Left ventricle myocardium inferior (tissue), 1 donor: ENCODE measurements around the gene PUM1. TPM values are rescaled to one million over a fixed set of nuclear protein-coding genes. Genes with fewer than 3 reads are reported as not detected.

Experiments used
- DNase-seq: peaks from one replicate; pipeline ENCODE4 v3.0.0-alpha.2; 2020
- H3K27ac ChIP-seq: fragments of 200-600 bp; replicated peaks from 2 replicates; pipeline ENCODE4 v1.8.0; 2021
- H3K27me3 ChIP-seq: fragments of 200-600 bp; 2 replicates; pipeline ENCODE4 v1.8.0; 2021; ENCODE audit warnings: low read depth
- H3K36me3 ChIP-seq: fragments of 200-600 bp; 2 replicates; pipeline ENCODE4 v1.8.0; 2021
- H3K4me1 ChIP-seq: fragments of 200-600 bp; 2 replicates; pipeline ENCODE4 v1.8.0; 2021
- H3K4me3 ChIP-seq: fragments of 200-600 bp; 2 replicates; pipeline ENCODE4 v1.8.0; 2021; ENCODE audit warnings: mild to moderate bottlenecking, moderate library complexity
- H3K9me3 ChIP-seq: fragments of 200-600 bp; replicated peaks from 2 replicates; pipeline ENCODE4 v1.8.0; 2021
- CTCF ChIP-seq: fragments of 200-600 bp; IDR thresholded peaks from 2 replicates; pipeline ENCODE4 v1.8.0; 2021; ENCODE audit warnings: antibody characterized with exemption, mild to moderate bottlenecking, borderline replicate concordance
- intact Hi-C: fragments of 100-400 bp; cut with micrococcal nuclease; formaldehyde crosslinking; loops from one replicate; pipeline ENCODE4 v1.11.0; 2022
- long read RNA-seq: library from polyadenylated mRNA; unstranded; transcript quantifications from one replicate; pipeline ENCODE4 v2.0.0, GENCODE V29; 2021
- total RNA-seq: library from RNA; stranded (reverse); fragmentation: NEBNext Ultra II Directional; extraction: Animal tissue kit (Norgen Biotek cat#: 25700); gene quantifications from one replicate; pipeline ENCODE4 v1.2.1, GENCODE V29; 2021
- donor health status: DM: no; HTN: yes; CAD: no; lungs with severe emphysema.

Gene PUM1
- total RNA-seq: 80.1 TPM
- long read RNA-seq, full-length matches to known transcripts: 26 of 94 reads
- long read RNA-seq, partial matches to known transcripts: 24 of 94 reads
- long read RNA-seq, other reads (novel, unspliced or antisense): 44 of 94 reads

GRCh38 chr1:31065310-31066217 lies at the start of gene PUM1:
Gene PUM1 (minus strand): TSS chr1:31065717. CDS start chr1:31059566, 6,151 bp downstream.
- Histone ChIP-seq H3K4me3 (peak within 1 kb of the TSS; percentile 93), H3K4me1 (peaks cover 51% of the 10 kb centered on the region), H3K36me3 (no peaks in the 10 kb centered on the region), H3K27ac (peak within 1 kb of the TSS; percentile 95), H3K9me3 (no peaks in the 10 kb centered on the region), H3K27me3 (no peaks in the 10 kb centered on the region)
- TF ChIP-seq CTCF: peak; percentile 32
- DNase-seq: peak; percentile 96
- intact Hi-C loops: no loop called here

- no peaks in the 10 kb centered on the region for H3K9me3 ChIP-seq
- no peak for DNase-seq
Observed at GRCh38 chr1:31112266-31112935, 46.9 kb upstream of the PUM1 start.

DNA sequence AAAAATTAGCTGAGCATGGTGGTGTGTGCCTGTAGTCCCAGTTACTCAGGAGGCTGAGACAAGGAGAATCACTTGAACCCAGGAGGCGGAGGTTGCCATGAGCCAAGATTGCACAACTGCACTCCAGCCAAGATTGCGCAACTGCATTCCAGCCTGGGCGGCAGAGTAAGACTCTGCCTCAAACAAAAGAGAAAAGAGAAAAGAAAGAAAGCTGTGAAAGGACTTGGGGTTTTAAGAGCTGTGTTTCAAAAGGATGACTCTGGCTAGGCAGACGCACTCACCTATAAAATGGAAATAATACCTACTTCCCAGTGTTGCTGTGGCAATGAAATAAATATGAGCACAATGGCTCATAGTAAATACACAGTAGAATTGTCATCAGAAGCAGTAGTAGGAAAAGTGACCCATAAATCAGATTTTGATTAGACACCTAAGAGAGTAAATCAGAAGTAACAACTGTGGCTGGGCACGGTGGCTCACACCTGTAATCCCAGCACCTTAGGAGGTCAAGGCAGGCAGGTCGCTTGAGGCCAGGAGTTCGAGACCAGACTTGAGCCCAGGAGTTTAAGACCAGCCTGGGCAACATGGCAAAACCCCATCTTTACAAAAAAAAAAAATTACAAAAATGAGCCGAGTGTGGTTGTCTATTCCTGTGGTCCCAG lies 45.9 kb upstream of the PUM1 start:
- Histone ChIP-seq H3K9me3 (no peaks in the 10 kb centered on the region), H3K36me3 (no peaks in the 10 kb centered on the region), H3K27ac (no peak overlapping the region), H3K4me1 (peaks cover 4% of the 10 kb centered on the region), H3K27me3 (peaks cover 13% of the 10 kb centered on the region), H3K4me3 (no peak overlapping the region)
- no peak for TF ChIP-seq CTCF
- intact Hi-C loops: no loop called here
- DNase-seq: peak; percentile 49

More at GRCh38 chr1:31112266-31112935, 46.9 kb upstream of the PUM1 start:
- no peak overlapping the region for H3K4me3 ChIP-seq
- intact Hi-C loops: no loop called here
- no peak for TF ChIP-seq CTCF
- no peaks in the 10 kb centered on the region for H3K36me3 ChIP-seq
- H3K27me3 ChIP-seq: peaks cover 13% of the 10 kb centered on the region
- no peak overlapping the region for H3K27ac ChIP-seq
- peaks cover 4% of the 10 kb centered on the region for H3K4me1 ChIP-seq

GRCh38 chr1:31110846-31111245 lies 45.3 kb upstream of the PUM1 start:
- Histone ChIP-seq H3K27ac (no peak overlapping the region), H3K36me3 (no peaks in the 10 kb centered on the region), H3K9me3 (no peaks in the 10 kb centered on the region), H3K4me3 (no peak overlapping the region), H3K4me1 (peaks cover 4% of the 10 kb centered on the region), H3K27me3 (peaks cover 13% of the 10 kb centered on the region)
- no peak for TF ChIP-seq CTCF
- no peak for DNase-seq
- intact Hi-C loops: no loop called here

DNA sequence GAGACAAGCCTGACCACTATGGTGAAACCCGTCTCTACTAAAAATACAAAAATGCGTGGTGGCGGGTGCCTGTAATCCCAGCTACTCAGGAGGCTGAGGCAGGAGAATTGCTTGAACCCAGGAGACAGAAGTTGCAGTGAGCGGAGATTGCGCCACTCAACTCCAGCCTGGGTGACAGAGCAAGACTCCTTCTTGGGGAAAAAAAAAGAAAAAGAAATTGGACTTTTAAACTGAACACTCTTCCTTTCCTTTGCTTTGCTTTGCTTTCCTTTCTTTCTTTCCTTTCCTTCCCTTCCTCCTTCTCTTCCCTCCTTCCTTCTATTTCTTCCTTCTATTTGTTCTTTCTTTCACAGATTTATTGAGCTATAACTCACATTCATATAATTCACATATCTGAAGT lies 43.3 kb upstream of the PUM1 start:
- intact Hi-C loops: no loop called here
- Histone ChIP-seq H3K27me3 (no peaks in the 10 kb centered on the region), H3K9me3 (no peaks in the 10 kb centered on the region), H3K4me1 (peaks cover 4% of the 10 kb centered on the region), H3K36me3 (no peaks in the 10 kb centered on the region), H3K4me3 (no peak overlapping the region), H3K27ac (no peak overlapping the region)
- TF ChIP-seq CTCF: no peak
- DNase-seq: no peak
